GM06990 (cell line): ENCODE measurements around the gene TNS1.

Experiments
- DNase-seq: peaks from one replicate; pipeline ENCODE4 v3.0.0-alpha.2; 2011; ENCODE audit not compliant: insufficient read length; ENCODE audit errors: extremely low read depth
- H3K27me3 ChIP-seq: replicated peaks from 2 replicates; pipeline ENCODE4 v1.6.0; 2011; ENCODE audit warnings: low read length; ENCODE audit not compliant: control insufficient read depth, insufficient read depth
- H3K36me3 ChIP-seq: 2 replicates; pipeline ENCODE4 v1.5.1; 2011; ENCODE audit warnings: low read length; ENCODE audit not compliant: control insufficient read depth, insufficient read depth
- H3K4me3 ChIP-seq: replicated peaks from 2 replicates; pipeline ENCODE4 v1.5.1; 2011; ENCODE audit warnings: low read depth, mild to moderate bottlenecking, control low read depth, low read length
- TF ChIP-seq, protein P1 (sequence below): IDR thresholded peaks from 2 replicates; pipeline ENCODE4 v1.5.1; 2011; ENCODE audit warnings: low read length, control low read depth, mild to moderate bottlenecking, inconsistent platforms; ENCODE audit not compliant: insufficient read depth, poor library complexity, severe bottlenecking

The TNS1 gene

GRCh38 chr2:217820904-217821303 is 181.9 kb downstream of the TNS1 start:
- H3K36me3 ChIP-seq = no peaks in the 10 kb centered on the region

GRCh38 chr2:217820091-217820819 is 182.5 kb downstream of the TNS1 start:
- TF ChIP-seq, protein P1, sequence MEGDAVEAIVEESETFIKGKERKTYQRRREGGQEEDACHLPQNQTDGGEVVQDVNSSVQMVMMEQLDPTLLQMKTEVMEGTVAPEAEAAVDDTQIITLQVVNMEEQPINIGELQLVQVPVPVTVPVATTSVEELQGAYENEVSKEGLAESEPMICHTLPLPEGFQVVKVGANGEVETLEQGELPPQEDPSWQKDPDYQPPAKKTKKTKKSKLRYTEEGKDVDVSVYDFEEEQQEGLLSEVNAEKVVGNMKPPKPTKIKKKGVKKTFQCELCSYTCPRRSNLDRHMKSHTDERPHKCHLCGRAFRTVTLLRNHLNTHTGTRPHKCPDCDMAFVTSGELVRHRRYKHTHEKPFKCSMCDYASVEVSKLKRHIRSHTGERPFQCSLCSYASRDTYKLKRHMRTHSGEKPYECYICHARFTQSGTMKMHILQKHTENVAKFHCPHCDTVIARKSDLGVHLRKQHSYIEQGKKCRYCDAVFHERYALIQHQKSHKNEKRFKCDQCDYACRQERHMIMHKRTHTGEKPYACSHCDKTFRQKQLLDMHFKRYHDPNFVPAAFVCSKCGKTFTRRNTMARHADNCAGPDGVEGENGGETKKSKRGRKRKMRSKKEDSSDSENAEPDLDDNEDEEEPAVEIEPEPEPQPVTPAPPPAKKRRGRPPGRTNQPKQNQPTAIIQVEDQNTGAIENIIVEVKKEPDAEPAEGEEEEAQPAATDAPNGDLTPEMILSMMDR = no peak
- peaks cover 1% of the 10 kb centered on the region; the same call in 1 of the 2 replicates for H3K27me3 ChIP-seq
- no peaks in the 10 kb centered on the region for H3K36me3 ChIP-seq
- no peak for DNase-seq
- H3K4me3 ChIP-seq = no peak overlapping the region

More at GRCh38 chr2:217820904-217821303, 181.9 kb downstream of the TNS1 start:
- Histone ChIP-seq H3K27me3 (peaks cover 1% of the 10 kb centered on the region; the same call in 1 of the 2 replicates), H3K4me3 (no peak overlapping the region)
- TF ChIP-seq, protein P1 = no peak
- DNase-seq = no peak

DNA sequence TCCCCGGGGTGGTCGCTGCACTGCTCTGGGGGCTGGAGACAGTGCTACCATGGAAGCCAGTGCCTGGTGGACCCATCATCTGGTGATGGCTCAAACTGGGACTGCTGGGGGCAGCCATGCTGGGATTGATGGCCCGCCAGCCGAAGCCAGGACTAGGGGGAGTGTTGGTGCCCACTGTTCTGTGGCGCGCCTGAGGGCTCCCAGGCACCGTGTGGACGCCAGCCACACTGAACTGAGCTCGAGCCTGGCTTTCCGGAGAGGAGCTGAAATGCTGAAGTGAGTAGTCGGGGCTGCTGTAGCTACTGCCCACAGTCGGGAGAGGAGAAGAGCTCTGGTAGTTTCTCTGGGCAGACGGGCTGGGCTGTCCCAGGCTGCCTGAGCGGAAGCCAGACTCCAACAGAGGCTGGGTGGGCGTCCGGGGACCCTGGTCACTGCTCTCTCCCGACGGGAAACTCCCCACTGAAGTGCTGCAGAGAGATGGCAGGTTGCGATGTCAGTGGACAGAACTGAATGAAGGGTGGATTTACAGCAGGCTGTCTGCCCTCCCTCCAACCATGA is 184.4 kb downstream of the TNS1 start:
- TF ChIP-seq, protein P1 = no peak
- no peaks in the 10 kb centered on the region for H3K36me3 ChIP-seq
- no peak overlapping the region for H3K4me3 ChIP-seq
- H3K27me3 ChIP-seq = peaks cover 1% of the 10 kb centered on the region; the same call in 1 of the 2 replicates
- no peak for DNase-seq

- no peak for DNase-seq
- TF ChIP-seq, protein P1 = no peak
- Histone ChIP-seq H3K27me3 (peaks cover 1% of the 10 kb centered on the region; the same call in 1 of the 2 replicates), H3K36me3 (no peaks in the 10 kb centered on the region), H3K4me3 (no peak overlapping the region)
Observed at GRCh38 chr2:217817466-217818292, 185.1 kb downstream of the TNS1 start.

DNA sequence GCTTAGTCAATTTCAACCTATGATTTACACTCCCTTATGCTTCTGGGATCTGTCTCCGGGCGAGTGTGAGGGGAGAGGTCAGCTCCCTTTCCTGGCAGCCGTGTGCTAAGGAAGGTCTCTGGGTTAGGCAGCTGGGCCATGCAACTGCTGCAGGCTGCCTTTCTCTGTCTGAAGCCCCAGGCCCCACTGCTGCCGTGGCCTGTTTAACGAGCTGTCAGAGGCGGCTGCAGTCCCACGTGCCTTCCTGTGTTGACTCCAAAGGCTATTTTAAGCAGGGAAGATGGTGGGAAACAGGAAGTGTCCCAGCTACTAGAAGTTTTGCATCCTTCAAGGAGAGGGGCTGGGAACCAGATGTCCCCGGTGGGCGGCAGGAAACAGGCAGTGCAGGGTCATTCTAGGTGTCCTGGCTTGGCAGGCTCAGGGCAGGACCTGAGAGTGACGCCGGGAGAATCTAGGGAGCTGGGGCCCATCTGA is 186.4 kb downstream of the TNS1 start:
- TF ChIP-seq, protein P1 = no peak
- no peaks in the 10 kb centered on the region for H3K36me3 ChIP-seq
- H3K4me3 ChIP-seq = no peak overlapping the region
- H3K27me3 ChIP-seq = peaks cover 1% of the 10 kb centered on the region; the same call in 1 of the 2 replicates
- DNase-seq = no peak
